Mesenchymal stem cell (in vitro differentiated cells and primary cell): Measurements from ENCODE around the gene KIF17.
A peak's percentile ranks its signal among the peaks of the same experiment; 100 is the strongest.

Experiments
- DNase-seq: peaks from one replicate; pipeline ENCODE4 v3.0.0-alpha.2; 2013
- H2AFZ ChIP-seq: one replicate; pipeline ENCODE4 v1.6.1; 2013; ENCODE audit warnings: low read depth, mild to moderate bottlenecking, control low read depth, inconsistent platforms, low read length, moderate library complexity
- H2AK5ac ChIP-seq: 2 replicates; pipeline ENCODE4 v1.6.1; 2013; ENCODE audit warnings: low read length, moderate library complexity, mild to moderate bottlenecking, inconsistent platforms; ENCODE audit not compliant: severe bottlenecking
- H2BK120ac ChIP-seq: one replicate; pipeline ENCODE4 v1.6.1; 2013; ENCODE audit warnings: low read depth, mild to moderate bottlenecking, inconsistent platforms, low read length, moderate library complexity
- H2BK12ac ChIP-seq, 2 experiments: one replicate each; pipeline ENCODE4 v1.6.1; 2013; ENCODE audit warnings: inconsistent platforms in 2 of 2, low read length in 2 of 2, mild to moderate bottlenecking in 2 of 2, moderate library complexity in 2 of 2, control low read depth in 1 of 2
- H2BK15ac ChIP-seq: one replicate; pipeline ENCODE4 v1.6.1; 2013; ENCODE audit warnings: mild to moderate bottlenecking, low read depth, inconsistent platforms; ENCODE audit not compliant: poor library complexity, severe bottlenecking
- H2BK5ac ChIP-seq: 2 replicates; pipeline ENCODE4 v1.6.1; 2013; ENCODE audit warnings: low read depth, mild to moderate bottlenecking, low read length, control low read depth, inconsistent platforms; ENCODE audit not compliant: poor library complexity, severe bottlenecking
- H3K14ac ChIP-seq, 2 experiments: one replicate each; pipeline ENCODE4 v1.6.1; 2013; ENCODE audit warnings: inconsistent platforms in 2 of 2, low read length in 2 of 2, control low read depth in 1 of 2, mild to moderate bottlenecking in 1 of 2, moderate library complexity in 1 of 2
- H3K18ac ChIP-seq, 2 experiments: one replicate each; pipeline ENCODE4 v1.6.1; 2013; ENCODE audit warnings: inconsistent platforms in 2 of 2, low read length in 2 of 2, control low read depth in 1 of 2, low read depth in 1 of 2, mild to moderate bottlenecking in 1 of 2
- H3K23ac ChIP-seq, 2 experiments: one replicate each; pipeline ENCODE4 v1.6.1; 2013; ENCODE audit warnings: inconsistent platforms in 2 of 2, low read length in 2 of 2, mild to moderate bottlenecking in 2 of 2, moderate library complexity in 2 of 2, control low read depth in 1 of 2
- H3K27ac ChIP-seq: 2 replicates; pipeline ENCODE4 v1.5.1; 2013; ENCODE audit warnings: mild to moderate bottlenecking, moderate library complexity, low read length, control low read depth, inconsistent platforms; ENCODE audit not compliant: poor library complexity, severe bottlenecking
- H3K27me3 ChIP-seq, 2 experiments: 2 replicates each; pipeline versions ENCODE4 v1.6.1 to v1.7.0; 2013; ENCODE audit warnings: low read length in 2 of 2, mild to moderate bottlenecking in 2 of 2, moderate library complexity in 2 of 2, control low read depth in 1 of 2, inconsistent platforms in 1 of 2; ENCODE audit not compliant: control insufficient read depth in 1 of 2, insufficient read depth in 1 of 2
- H3K36me3 ChIP-seq, 2 experiments: 2 replicates each; pipeline versions ENCODE4 v1.6.1 to v1.7.0; 2013; ENCODE audit warnings: low read length in 2 of 2, control low read depth in 1 of 2, inconsistent platforms in 1 of 2, low read depth in 1 of 2, mild to moderate bottlenecking in 1 of 2; ENCODE audit not compliant: insufficient read depth in 2 of 2, control insufficient read depth in 1 of 2
- H3K4ac ChIP-seq, 2 experiments: one replicate each; pipeline ENCODE4 v1.6.1; 2013; ENCODE audit warnings: inconsistent platforms in 2 of 2, low read length in 2 of 2, mild to moderate bottlenecking in 2 of 2, moderate library complexity in 2 of 2, control low read depth in 1 of 2, low read depth in 1 of 2
- H3K4me1 ChIP-seq: 2 replicates; pipeline ENCODE4 v1.6.1; 2013; ENCODE audit warnings: low read depth, low read length, control low read depth; ENCODE audit not compliant: control insufficient read depth, insufficient read depth
- H3K4me2 ChIP-seq: 2 replicates; pipeline ENCODE4 v1.6.1; 2013; ENCODE audit warnings: low read length, mild to moderate bottlenecking, inconsistent platforms; ENCODE audit not compliant: poor library complexity, severe bottlenecking
- H3K4me3 ChIP-seq, 2 experiments: 2 replicates each; pipeline versions ENCODE4 v1.5.1 to v1.7.0; 2013; ENCODE audit warnings: low read length in 2 of 2, mild to moderate bottlenecking in 2 of 2, control low read depth in 1 of 2, low read depth in 1 of 2; ENCODE audit not compliant: insufficient read depth in 1 of 2
- H3K79me1 ChIP-seq: replicated peaks from 2 replicates; pipeline ENCODE4 v1.6.1; 2013; ENCODE audit warnings: mild to moderate bottlenecking, control low read depth, low read length, inconsistent platforms; ENCODE audit not compliant: poor library complexity, severe bottlenecking
- H3K9ac ChIP-seq: 2 replicates; pipeline ENCODE4 v1.7.0; 2013; ENCODE audit warnings: mild to moderate bottlenecking, low read length, moderate library complexity
- H3K9me3 ChIP-seq: 2 replicates; pipeline ENCODE4 v1.7.0; 2013; ENCODE audit warnings: mild to moderate bottlenecking, low read length; ENCODE audit not compliant: control insufficient read depth
- H4K8ac ChIP-seq: one replicate; pipeline ENCODE4 v1.6.1; 2013; ENCODE audit warnings: inconsistent platforms, mild to moderate bottlenecking, low read length, moderate library complexity
- H4K91ac ChIP-seq: one replicate; pipeline ENCODE4 v1.6.1; 2013; ENCODE audit warnings: mild to moderate bottlenecking, low read length, inconsistent platforms
- WGBS: methylation state at CpG from one replicate; pipeline ENCODE4 v1.1.7; 2013; ENCODE audit warnings: mixed read lengths; 5-methylcytosine and 5-hydroxymethylcytosine counted together

KIF17 gene

GRCh38 chr1:20663969-20664715, 53.7 kb downstream of the KIF17 start:
- WGBS: 86% methylated on average over 12 of the region's 12 CpGs

GRCh38 chr1:20663365-20663764, 54.4 kb downstream of the KIF17 start:
- Histone ChIP-seq H3K18ac (no peak overlapping the region), H3K79me1 (peaks cover 4% of the 10 kb centered on the region), H3K27me3 (no peaks in the 10 kb centered on the region), H3K9ac (no peak overlapping the region), H3K4ac (no peak overlapping the region), H3K4me2 (no peak overlapping the region), H2BK12ac (no peak overlapping the region), H4K91ac (no peak overlapping the region), H3K4me1 (peaks cover 10% of the 10 kb centered on the region), H3K23ac (no peak overlapping the region), H2BK5ac (no peak overlapping the region), H2BK120ac (no peak overlapping the region), H3K4me3 (no peak overlapping the region), H2AK5ac (no peak overlapping the region), H3K27ac (no peak overlapping the region), H2BK15ac (no peak overlapping the region), H2AFZ (no peak overlapping the region), H4K8ac (no peak overlapping the region), H3K14ac (no peak overlapping the region), H3K36me3 (peaks cover under 1 to 13% of the 10 kb centered on the region in 2 experiments), H3K9me3 (no peaks in the 10 kb centered on the region)
- DNase-seq: no peak
- WGBS: 96% methylated on average over 1 of the region's 1 CpG

More at GRCh38 chr1:20663969-20664715, 53.7 kb downstream of the KIF17 start:
- Histone ChIP-seq H3K4me3 (no peak overlapping the region), H2AFZ (no peak overlapping the region), H3K27ac (no peak overlapping the region), H2BK15ac (no peak overlapping the region), H4K8ac (peak overlapping the region; percentile 27), H3K9ac (no peak overlapping the region), H3K4me2 (no peak overlapping the region), H3K23ac (no peak overlapping the region), H3K36me3 (peaks cover 0 to 6% of the 10 kb centered on the region in 2 experiments), H2BK5ac (no peak overlapping the region), H3K4ac (no peak overlapping the region), H4K91ac (peak overlapping the region; percentile 11), H3K4me1 (peaks cover 10% of the 10 kb centered on the region), H3K9me3 (no peaks in the 10 kb centered on the region), H2BK12ac (no peak overlapping the region), H2AK5ac (no peak overlapping the region), H3K27me3 (no peaks in the 10 kb centered on the region), H2BK120ac (no peak overlapping the region), H3K18ac (no peak overlapping the region), H3K14ac (no peak overlapping the region), H3K79me1 (peaks cover 4% of the 10 kb centered on the region)
- no peak for DNase-seq

- H2BK120ac ChIP-seq: no peak overlapping the region
- no peak overlapping the region for H4K91ac ChIP-seq
- DNase-seq: peak; percentile 2
- H2BK12ac ChIP-seq: no peak overlapping the region
- H3K27ac ChIP-seq: no peak overlapping the region
- no peak overlapping the region for H3K18ac ChIP-seq
- peak overlapping the region; percentile 90 for H3K9ac ChIP-seq
- H2AFZ ChIP-seq: peak overlapping the region; percentile 79
- peak overlapping the region in 1 of 2 experiments; percentile 87 for H3K14ac ChIP-seq
- peak overlapping the region; percentile 96 for H4K8ac ChIP-seq
- H2BK5ac ChIP-seq: no peak overlapping the region
- H2BK15ac ChIP-seq: no peak overlapping the region
- no peak overlapping the region for H3K23ac ChIP-seq
- no peaks in the 10 kb centered on the region for H3K27me3 ChIP-seq
- peaks cover 13 to 26% of the 10 kb centered on the region in 2 experiments for H3K36me3 ChIP-seq
- peak overlapping the region; percentile 21 for H2AK5ac ChIP-seq
- H3K9me3 ChIP-seq: no peaks in the 10 kb centered on the region
- peak overlapping the region in 1 of 2 experiments; percentile 91 for H3K4me3 ChIP-seq
- H3K4ac ChIP-seq: peak overlapping the region; percentile 16 to 81
- H3K4me1 ChIP-seq: peaks cover 10% of the 10 kb centered on the region
- 68% methylated on average over 7 of the region's 7 CpGs for WGBS
- H3K4me2 ChIP-seq: peak overlapping the region; percentile 64
- H3K79me1 ChIP-seq: peaks cover 10% of the 10 kb centered on the region
Measured at GRCh38 chr1:20662110-20662475, 55.7 kb downstream of the KIF17 start.

- Histone ChIP-seq H3K18ac (peak within 1 kb of the TSS; percentile 75 to 96), H3K9me3 (no peaks in the 10 kb centered on the region), H3K4me1 (peaks cover 12% of the 10 kb centered on the region), H2BK15ac (peak within 1 kb of the TSS; percentile 2), H3K79me1 (peaks cover 13% of the 10 kb centered on the region), H4K91ac (peak within 1 kb of the TSS; percentile 93), H3K14ac (peak within 1 kb of the TSS in 1 of 2 experiments; percentile 87), H2AFZ (peak within 1 kb of the TSS; percentile 79), H2AK5ac (peak within 1 kb of the TSS; percentile 21), H2BK5ac (peak within 1 kb of the TSS; percentile 39), H2BK120ac (peak within 1 kb of the TSS; percentile 0), H3K9ac (peak within 1 kb of the TSS; percentile 90), H2BK12ac (no peak within 1 kb of the TSS), H3K4me3 (peak within 1 kb of the TSS; percentile 91 to 92), H3K27me3 (no peaks in the 10 kb centered on the region), H3K36me3 (peaks cover 16 to 32% of the 10 kb centered on the region in 2 experiments), H3K4ac (peak within 1 kb of the TSS; percentile 29 to 81), H3K23ac (no peak within 1 kb of the TSS), H4K8ac (peak within 1 kb of the TSS; percentile 96), H3K27ac (peak within 1 kb of the TSS; percentile 54), H3K4me2 (peak within 1 kb of the TSS; percentile 64)
- WGBS: 4% methylated on average over 45 of the region's 58 CpGs
- DNase-seq: peak; percentile 99
Measured at GRCh38 chr1:20661207-20662109, 56.3 kb downstream of the KIF17 start, which contains the start of gene DDOST. TSS of gene DDOST (minus strand) at chr1:20661369. CDS start at chr1:20661350, 19 bp downstream.
